SH-SY5Y (cell line): ENCODE data around the gene STK17B.

Source experiments
- GATA2 ChIP-seq: IDR thresholded peaks from 2 replicates; pipeline ENCODE4 v1.6.1; 2011; ENCODE audit warnings: mild to moderate bottlenecking, low read depth, low read length
- GATA3 ChIP-seq: IDR thresholded peaks from 2 replicates; pipeline ENCODE4 v1.6.1; 2011; ENCODE audit warnings: low read depth, mild to moderate bottlenecking, low read length, moderate library complexity

GRCh38 chr2:196131949-196132925, 39.1 kb downstream of the STK17B start:
- TF ChIP-seq GATA3, result no peak
- no peak for TF ChIP-seq GATA2
